H7 (cell line): ENCODE measurements around the gene CRYBG3. TPM values are rescaled to one million over a fixed set of nuclear protein-coding genes. Genes with fewer than 3 reads are reported as not detected.

Experiments used
- DNase-seq: peaks from one replicate; pipeline ENCODE4 v3.0.0; 2012
- H3K27me3 ChIP-seq: 2 replicates; pipeline ENCODE4 v1.6.0; 2011; ENCODE audit warnings: mild to moderate bottlenecking, low read length; ENCODE audit not compliant: control insufficient read depth, insufficient read depth
- H3K36me3 ChIP-seq: replicated peaks from 2 replicates; pipeline ENCODE4 v1.5.1; 2011; ENCODE audit warnings: low read length; ENCODE audit not compliant: control insufficient read depth, insufficient read depth
- H3K4me3 ChIP-seq: 2 replicates; pipeline ENCODE4 v1.5.1; 2011; ENCODE audit warnings: low read depth, mild to moderate bottlenecking, control low read depth, low read length, moderate library complexity; ENCODE audit not compliant: insufficient read depth
- total RNA-seq: library from RNA; depleted of rRNA; stranded (reverse); fragments of >200 nt; shearing (Covaris generic); gene quantifications from 2 replicates; pipeline ENCODE4 v1.2.3, GENCODE V29; 2014

Gene CRYBG3
- total RNA-seq, 1 experiment from 2014 or later: 3.7 TPM

DNA sequence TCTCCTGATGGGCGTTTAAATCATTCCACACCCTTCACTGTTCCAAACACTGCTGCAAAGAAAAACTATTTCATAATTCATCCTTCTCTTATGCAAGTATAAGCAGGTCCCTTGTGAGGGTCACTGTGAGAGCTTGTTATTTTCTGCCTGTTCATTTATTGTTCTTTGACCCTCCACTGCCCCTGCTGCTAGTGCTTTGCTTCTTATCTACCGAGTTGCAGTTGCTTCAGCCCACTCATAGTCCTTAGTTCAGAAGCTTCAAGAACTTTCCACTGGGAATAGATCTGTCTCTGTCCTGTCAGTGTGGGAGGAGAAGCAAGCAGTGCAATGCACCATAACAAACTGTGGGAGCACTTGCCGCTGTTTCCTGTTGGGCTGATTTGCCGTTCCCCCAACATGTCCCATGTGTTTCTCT, 110.6 kb downstream of the CRYBG3 start:
- no peak for DNase-seq
- Histone ChIP-seq H3K36me3 (no peaks in the 10 kb centered on the region), H3K4me3 (no peak overlapping the region), H3K27me3 (no peaks in the 10 kb centered on the region)

DNA sequence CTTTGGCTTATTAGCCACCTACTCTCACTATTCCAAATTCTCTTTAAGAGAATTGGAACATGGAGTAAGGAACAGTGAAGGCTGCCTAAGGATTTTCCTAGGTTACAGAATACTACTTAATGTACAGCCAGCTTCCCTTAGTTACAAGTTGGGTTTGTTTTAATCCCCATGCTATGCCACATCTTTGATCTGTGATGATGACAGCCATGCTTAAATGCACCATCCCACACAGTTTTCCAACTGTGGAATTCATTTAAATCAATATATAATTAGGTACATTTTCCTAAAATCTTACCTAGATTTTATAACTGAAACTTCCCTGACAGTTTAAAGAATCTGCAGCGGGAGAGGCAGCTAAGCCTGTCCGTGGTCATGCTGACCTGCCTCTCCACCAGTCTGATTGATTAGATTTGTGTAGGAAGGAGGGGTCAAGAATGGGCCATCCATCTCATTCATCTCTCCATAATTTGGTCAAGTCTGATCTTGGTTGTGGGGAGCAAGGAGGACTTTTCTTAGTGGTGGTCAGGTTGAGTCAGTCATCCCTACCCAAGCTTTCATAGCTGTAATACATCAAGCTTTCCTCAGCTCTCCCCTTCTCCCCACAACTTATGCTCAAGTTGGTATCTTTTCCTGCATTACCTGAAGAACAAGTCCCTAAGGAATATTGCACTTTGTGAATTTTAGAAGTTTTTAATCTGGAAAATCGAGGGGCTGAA, 113.3 kb downstream of the CRYBG3 start:
- DNase-seq: no peak
- Histone ChIP-seq H3K27me3 (no peaks in the 10 kb centered on the region), H3K36me3 (no peaks in the 10 kb centered on the region), H3K4me3 (no peak overlapping the region)

DNA sequence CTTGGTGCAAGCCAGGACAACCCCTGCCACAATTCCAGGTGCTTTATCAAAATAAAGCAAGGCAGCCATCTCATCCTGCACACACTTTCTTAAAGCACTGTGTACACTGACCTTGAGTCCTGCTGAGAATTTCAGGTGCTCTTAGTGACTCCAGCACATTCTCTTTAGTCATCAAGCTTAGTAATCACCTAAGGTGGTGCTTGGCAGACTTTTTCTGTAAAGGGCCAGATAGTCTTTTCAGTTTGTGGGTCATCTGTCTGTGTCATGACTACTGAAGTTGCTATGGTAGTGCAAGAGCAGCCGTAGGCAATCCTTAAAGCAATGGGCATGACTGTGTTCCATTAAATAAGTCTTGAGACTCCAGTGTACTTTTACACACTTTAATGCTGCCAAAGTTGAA, 114.0 kb downstream of the CRYBG3 start:
- Histone ChIP-seq H3K4me3 (no peak overlapping the region), H3K36me3 (no peaks in the 10 kb centered on the region), H3K27me3 (no peaks in the 10 kb centered on the region)
- DNase-seq: no peak

DNA sequence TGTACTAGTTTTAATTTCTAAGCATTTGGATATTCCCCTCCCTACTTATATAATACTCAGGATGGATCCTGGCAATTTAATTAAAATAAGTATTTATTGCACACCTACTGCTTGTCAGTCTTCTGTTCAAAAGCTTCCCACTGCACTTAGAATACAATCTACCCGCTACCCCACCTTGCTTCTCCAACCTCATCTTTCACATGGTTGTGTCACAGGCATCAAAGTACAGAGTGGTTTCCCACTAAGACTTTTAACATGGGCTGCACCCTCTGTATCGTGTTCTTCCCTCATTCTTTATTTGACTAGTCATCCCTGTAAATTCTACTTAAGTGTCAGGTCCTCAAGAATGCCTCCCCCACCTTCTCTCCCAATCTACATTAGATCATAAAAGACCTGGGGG, 115.4 kb downstream of the CRYBG3 start:
- no peaks in the 10 kb centered on the region for H3K36me3 ChIP-seq
- no peaks in the 10 kb centered on the region for H3K27me3 ChIP-seq
- DNase-seq: no peak
- no peak overlapping the region for H3K4me3 ChIP-seq

DNA sequence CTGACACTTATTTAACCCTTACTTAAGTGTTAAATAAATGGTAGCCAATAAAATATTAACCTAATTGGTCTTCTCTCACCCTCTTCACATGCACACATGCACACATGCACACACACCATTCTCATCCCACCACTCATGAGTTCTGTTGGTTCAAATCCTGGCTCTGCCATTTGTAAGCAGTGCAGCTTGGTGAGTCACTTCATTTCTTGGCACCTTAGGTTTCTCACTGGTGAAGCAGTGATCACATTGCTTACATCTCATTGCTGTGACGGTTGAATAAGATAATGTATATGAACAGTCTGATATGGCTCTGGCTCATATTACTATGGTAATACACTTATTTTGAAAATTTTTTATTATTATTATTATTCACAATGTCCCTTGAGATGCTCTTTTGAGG, 116.6 kb downstream of the CRYBG3 start:
- no peak for DNase-seq
- Histone ChIP-seq H3K36me3 (no peaks in the 10 kb centered on the region), H3K4me3 (no peak overlapping the region), H3K27me3 (no peaks in the 10 kb centered on the region)

DNA sequence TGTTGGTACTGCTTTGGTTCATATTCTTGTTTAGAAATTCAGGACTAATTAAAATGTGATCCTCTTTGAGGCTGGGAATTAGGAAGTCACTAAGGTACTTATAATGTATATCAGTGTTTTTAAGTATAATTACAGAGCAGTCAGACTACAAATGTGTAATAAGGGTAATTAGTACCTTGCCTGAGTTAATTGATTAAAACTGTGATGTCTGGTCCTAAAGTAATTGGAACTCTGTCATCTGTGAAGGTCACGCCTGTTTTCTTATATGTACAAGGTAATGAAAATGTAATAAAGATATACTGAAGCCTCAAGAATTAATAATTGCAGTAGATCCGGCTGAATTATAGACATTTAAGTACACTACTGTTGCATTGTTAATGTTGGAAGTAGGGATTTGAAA, 117.6 kb downstream of the CRYBG3 start:
- no peak overlapping the region for H3K4me3 ChIP-seq
- no peak for DNase-seq
- H3K27me3 ChIP-seq: no peaks in the 10 kb centered on the region
- no peaks in the 10 kb centered on the region for H3K36me3 ChIP-seq

DNA sequence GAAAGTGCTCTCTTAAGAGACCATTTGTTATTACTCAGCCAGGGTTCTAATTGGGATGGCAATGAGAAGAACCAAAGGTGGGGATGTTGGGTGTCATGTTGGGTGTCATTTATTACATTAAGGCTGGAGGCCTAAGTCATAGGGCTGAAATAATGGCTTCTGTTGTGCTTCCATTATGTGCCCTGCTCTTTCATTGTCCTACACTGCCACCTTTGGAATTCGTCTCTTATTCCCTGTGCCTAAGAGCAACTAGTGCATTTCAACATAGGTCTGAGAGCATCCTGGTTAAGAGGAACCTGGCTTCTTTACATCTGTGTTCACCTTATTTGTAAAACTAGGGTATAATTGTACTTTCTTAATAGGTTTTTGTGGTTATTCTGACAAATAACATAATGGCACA, 118.2 kb downstream of the CRYBG3 start:
- Histone ChIP-seq H3K27me3 (no peaks in the 10 kb centered on the region), H3K4me3 (no peak overlapping the region), H3K36me3 (no peaks in the 10 kb centered on the region)
- no peak for DNase-seq

DNA sequence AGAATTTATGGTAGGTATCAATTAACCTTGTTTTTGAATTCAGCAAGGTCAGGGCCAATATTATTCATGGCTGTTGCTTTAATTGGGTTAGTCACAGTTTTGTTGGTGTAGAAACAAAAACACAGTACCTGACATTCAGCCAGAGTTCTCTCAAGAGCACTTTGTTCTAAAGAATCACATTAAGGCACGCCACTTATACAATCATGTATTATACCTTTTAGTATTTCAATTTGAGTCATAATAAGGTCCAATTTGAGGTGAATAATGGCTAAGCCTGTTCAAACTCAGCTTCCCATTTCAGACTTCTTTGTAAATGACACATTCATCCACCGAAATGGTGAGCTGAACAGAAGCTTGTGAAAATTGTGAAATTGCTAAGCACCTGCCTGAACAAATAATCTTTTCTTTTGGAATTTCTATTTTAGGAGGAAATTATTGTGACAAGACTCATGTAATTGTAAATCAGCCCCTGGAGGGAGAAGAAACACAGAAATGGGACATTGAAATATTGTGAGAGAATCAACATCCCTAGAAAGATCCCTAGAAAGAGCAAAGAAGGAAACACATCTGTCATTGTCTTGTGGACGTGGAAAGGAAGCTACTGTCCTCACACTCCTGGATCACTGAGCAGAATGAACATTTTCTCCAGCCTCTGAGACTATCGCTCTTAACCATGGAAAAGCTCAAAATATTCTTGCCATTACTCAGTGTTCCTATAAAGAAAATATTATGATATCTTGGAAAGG, 121.2 kb downstream of the CRYBG3 start:
- Histone ChIP-seq H3K27me3 (no peaks in the 10 kb centered on the region), H3K36me3 (no peaks in the 10 kb centered on the region), H3K4me3 (no peak overlapping the region)
- no peak for DNase-seq

DNA sequence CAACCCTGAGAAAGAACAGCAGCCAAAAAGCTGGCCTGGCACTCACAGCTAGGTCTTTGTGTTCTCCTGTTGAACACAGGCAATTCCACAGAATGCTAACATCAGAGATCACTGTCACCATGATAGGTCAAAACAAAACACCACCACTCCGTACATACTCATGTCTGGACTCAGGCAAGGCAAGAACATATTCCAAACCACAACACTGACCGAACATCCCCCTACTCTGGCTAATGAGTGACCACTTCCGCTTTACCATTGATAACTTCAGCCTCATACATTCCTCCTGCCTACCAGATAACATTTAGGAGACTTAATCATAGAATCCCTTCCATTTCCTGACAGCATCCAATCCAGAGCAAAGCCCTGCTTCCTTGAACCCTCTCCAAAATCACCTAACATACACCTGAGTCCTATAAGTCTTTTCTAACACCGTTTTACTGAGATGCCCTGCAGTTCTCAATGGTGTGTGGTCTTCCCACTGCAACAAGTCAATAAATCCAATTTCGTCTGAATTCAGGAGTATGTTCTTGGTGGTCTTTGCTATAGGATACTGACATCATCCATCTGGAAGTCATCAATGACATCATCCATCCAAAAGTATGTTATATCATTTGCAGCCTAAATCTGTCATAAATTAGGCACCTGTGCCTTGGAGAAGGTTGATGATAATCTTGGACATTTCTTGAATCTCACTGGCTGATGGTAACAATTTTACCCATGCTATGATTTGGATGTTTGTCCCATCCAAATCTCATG, 126.7 kb downstream of the CRYBG3 start:
- Histone ChIP-seq H3K4me3 (no peak overlapping the region), H3K36me3 (peaks cover 2% of the 10 kb centered on the region), H3K27me3 (no peaks in the 10 kb centered on the region)
- DNase-seq: no peak

DNA sequence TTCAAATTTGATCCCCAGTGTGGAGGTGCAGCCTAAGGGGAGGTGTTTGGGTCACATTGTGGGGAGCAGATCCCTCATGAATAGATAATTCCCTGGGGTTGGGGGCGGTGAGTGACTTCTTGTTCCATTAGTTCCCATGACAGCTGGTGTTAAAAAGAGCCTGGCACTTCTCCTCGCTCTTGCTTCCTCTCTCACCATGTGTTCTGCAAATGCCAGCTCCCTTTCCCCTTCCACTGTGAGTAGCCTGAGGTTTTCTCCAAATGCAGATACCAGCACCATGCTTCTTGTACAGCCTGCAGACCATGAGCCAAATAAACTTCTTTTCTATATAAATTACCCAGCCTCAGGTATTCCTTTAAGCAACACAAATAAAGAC, 127.3 kb downstream of the CRYBG3 start:
- Histone ChIP-seq H3K27me3 (no peaks in the 10 kb centered on the region), H3K4me3 (no peak overlapping the region), H3K36me3 (peaks cover 2% of the 10 kb centered on the region)
- DNase-seq: no peak

DNA sequence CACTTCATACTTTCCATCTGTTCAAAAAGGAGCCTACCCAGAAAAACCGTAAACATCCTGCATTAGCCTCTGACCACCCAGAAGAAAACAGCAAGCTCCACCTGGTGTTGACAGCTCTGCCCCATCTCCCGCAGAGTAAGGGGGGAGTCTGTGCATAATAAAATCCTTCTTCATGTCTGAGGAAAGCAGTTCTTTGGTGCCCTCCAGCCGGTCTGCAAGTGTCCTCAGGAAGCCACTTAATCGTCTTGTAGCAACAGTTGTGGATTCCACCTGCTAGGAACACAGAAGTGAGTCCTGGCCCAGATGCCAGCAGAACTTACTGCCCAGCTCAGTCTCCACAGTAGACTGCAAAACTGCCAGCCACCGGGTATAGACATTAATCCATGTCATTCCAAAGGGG, 127.9 kb downstream of the CRYBG3 start:
- H3K4me3 ChIP-seq: no peak overlapping the region
- no peak for DNase-seq
- peaks cover 4% of the 10 kb centered on the region for H3K36me3 ChIP-seq
- H3K27me3 ChIP-seq: no peaks in the 10 kb centered on the region

DNA sequence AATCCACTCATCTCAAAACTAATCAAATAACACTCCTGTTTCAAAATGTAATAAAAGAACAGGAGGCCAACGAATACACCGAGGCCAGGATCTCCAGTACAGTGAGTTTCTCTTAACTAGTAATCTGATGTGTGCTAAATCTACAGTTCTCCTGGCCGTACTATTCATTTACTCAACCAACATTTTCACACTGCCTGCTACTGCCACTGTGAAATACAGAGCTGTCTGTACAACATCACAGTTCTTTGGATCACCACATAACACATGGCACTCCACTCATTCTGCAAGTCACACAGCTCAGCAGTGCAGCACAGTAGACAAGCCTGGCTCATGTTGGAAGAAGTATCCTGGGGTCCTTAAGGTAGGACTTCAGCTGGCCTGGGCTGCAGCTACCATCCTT, 128.5 kb downstream of the CRYBG3 start:
- H3K4me3 ChIP-seq: no peak overlapping the region
- H3K36me3 ChIP-seq: peaks cover 4% of the 10 kb centered on the region
- no peak for DNase-seq
- H3K27me3 ChIP-seq: no peaks in the 10 kb centered on the region

DNA sequence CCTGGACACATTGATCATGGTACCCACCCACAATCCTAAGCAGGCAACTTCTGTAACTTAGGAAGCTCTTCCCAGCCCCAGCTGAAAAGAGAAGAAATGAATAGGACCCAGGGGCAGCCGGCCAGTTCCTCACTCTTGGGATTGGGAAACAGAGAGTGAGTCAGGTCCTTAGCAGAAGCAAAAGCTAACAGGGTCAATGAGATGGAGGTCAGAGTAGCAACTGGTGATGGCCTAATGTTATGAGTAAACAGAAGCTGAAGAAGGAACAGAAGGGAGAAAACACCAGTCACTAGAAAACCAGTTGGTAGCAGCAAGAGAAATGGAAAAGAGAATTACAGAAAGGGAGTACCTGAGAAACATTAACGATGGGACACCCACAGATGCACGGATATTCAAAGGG, 130.5 kb downstream of the CRYBG3 start:
- DNase-seq: no peak

DNA sequence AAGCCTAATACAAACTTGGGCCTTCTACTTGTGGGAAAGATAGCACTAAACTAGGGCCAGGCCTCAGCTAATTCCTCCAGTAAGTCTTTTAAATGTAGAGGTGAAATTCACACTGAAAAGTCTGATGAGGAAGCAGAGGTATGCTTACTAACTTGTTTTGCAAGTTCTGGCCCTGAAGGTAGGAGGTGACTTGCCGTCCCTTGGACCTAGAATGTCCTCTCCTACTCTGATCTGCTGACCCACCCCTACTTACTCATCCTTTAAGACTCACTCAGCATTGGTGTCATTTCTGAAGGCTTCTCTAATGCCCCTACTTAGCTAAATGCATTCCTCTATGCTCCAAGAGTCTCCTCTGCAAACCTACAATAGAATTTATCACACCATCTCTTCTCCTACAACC, 131.1 kb downstream of the CRYBG3 start:
- DNase-seq: no peak
- H3K27me3 ChIP-seq: no peaks in the 10 kb centered on the region
- no peak overlapping the region for H3K4me3 ChIP-seq
- peaks cover 4% of the 10 kb centered on the region for H3K36me3 ChIP-seq

More for the DNA sequence above, 130.5 kb downstream of the CRYBG3 start:
- H3K4me3 ChIP-seq: no peak overlapping the region
- H3K36me3 ChIP-seq: peaks cover 4% of the 10 kb centered on the region
- no peaks in the 10 kb centered on the region for H3K27me3 ChIP-seq
